ENCODE measurements around the gene EYS.

Gene EYS

GRCh38 chr6:65538644-65539043 lies 168.4 kb downstream of the EYS start:
- Mint-ChIP-seq H3K4me1 (no peaks in the 10 kb centered on the region), H3K4me3 (no peak overlapping the region), H3K27me3 (ENCODE audit: low read depth) (no peaks in the 10 kb centered on the region), H3K9me3 (no peaks in the 10 kb centered on the region), H3K27ac (no peak overlapping the region), H3K36me3 (ENCODE audit: low read depth) (no peaks in the 10 kb centered on the region)
- no peak for TF ChIP-seq CTCF (IDR thresholded peaks at IDR 0.05; ENCODE audit: unreplicated experiment in 3 of 3)

GRCh38 chr6:65537600-65537999 lies 169.4 kb downstream of the EYS start:
- Mint-ChIP-seq H3K36me3 (ENCODE audit: low read depth) (no peaks in the 10 kb centered on the region), H3K4me1 (no peaks in the 10 kb centered on the region), H3K9me3 (no peaks in the 10 kb centered on the region), H3K4me3 (no peak overlapping the region), H3K27me3 (ENCODE audit: low read depth) (no peaks in the 10 kb centered on the region), H3K27ac (no peak overlapping the region)
- no peak for TF ChIP-seq CTCF (IDR thresholded peaks at IDR 0.05; ENCODE audit: unreplicated experiment in 3 of 3)

DNA sequence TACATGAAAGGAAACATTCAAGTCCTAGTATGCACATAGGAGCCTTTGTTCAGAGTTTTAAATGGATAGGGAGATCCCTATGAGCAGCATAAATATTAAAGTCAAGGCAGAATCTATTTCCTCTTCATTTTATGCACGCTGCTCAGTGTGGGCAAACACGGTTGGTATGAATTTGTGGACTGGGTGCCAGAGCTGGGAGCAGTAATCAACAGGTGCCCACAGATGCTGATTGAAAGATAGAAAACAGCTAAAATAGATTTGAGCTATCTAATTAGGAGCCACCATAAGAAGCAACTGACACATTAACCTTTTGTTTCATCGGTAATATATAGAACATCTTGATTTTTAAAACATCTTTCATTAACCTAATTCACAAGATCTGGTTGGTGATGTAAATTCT lies 175.5 kb downstream of the EYS start:
- Mint-ChIP-seq H3K4me3 (no peak overlapping the region), H3K27ac (no peak overlapping the region), H3K9me3 (no peaks in the 10 kb centered on the region), H3K36me3 (ENCODE audit: low read depth) (no peaks in the 10 kb centered on the region), H3K4me1 (no peaks in the 10 kb centered on the region), H3K27me3 (ENCODE audit: low read depth) (no peaks in the 10 kb centered on the region)
- TF ChIP-seq CTCF (IDR thresholded peaks at IDR 0.05; ENCODE audit: unreplicated experiment in 3 of 3): no peak

DNA sequence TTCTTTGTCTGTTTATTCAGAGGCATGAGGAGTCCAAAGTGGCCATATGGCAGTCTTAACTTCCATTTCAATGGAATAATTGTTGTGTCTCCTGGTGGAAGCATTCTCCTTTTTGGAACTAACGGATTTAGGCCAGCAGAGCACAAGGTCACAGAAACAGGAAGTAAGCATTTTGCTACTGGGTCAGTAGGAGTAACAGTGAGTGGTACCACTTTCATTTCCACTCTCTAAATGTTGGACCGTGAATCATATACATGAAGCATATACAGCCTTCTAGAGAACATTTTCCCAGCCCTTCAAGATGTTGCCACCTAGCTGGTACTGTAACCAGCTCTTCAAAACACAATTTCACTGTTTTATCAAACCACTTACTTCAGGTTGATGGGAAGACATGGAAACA lies 182.8 kb downstream of the EYS start:
- Mint-ChIP-seq H3K27me3 (ENCODE audit: low read depth) (no peaks in the 10 kb centered on the region), H3K4me1 (no peaks in the 10 kb centered on the region), H3K36me3 (ENCODE audit: low read depth) (no peaks in the 10 kb centered on the region), H3K4me3 (no peak overlapping the region), H3K9me3 (no peaks in the 10 kb centered on the region), H3K27ac (no peak overlapping the region)
- TF ChIP-seq CTCF (IDR thresholded peaks at IDR 0.05; ENCODE audit: unreplicated experiment in 3 of 3): no peak

- Mint-ChIP-seq H3K9me3 (no peaks in the 10 kb centered on the region), H3K27me3 (ENCODE audit: low read depth) (peaks cover 3% of the 10 kb centered on the region), H3K36me3 (ENCODE audit: low read depth) (no peaks in the 10 kb centered on the region)
Measured at GRCh38 chr6:65505736-65506135, 201.3 kb downstream of the EYS start.

More at GRCh38 chr6:65505736-65506135, 201.3 kb downstream of the EYS start:
- TF ChIP-seq CTCF (IDR thresholded peaks at IDR 0.05; ENCODE audit: unreplicated experiment in 3 of 3): no peak
- no peak overlapping the region for H3K27ac Mint-ChIP-seq
- no peak overlapping the region for H3K4me3 Mint-ChIP-seq
- no peaks in the 10 kb centered on the region for H3K4me1 Mint-ChIP-seq

Measured in nephron (organoid).